ENCODE data around the gene KIF13A. TPM values are rescaled to one million over a fixed set of nuclear protein-coding genes. Genes with fewer than 3 reads are reported as not detected.

The KIF13A gene
- total RNA-seq, 2 donors from 2014 or later: 0.68 to 1.4 TPM

DNA sequence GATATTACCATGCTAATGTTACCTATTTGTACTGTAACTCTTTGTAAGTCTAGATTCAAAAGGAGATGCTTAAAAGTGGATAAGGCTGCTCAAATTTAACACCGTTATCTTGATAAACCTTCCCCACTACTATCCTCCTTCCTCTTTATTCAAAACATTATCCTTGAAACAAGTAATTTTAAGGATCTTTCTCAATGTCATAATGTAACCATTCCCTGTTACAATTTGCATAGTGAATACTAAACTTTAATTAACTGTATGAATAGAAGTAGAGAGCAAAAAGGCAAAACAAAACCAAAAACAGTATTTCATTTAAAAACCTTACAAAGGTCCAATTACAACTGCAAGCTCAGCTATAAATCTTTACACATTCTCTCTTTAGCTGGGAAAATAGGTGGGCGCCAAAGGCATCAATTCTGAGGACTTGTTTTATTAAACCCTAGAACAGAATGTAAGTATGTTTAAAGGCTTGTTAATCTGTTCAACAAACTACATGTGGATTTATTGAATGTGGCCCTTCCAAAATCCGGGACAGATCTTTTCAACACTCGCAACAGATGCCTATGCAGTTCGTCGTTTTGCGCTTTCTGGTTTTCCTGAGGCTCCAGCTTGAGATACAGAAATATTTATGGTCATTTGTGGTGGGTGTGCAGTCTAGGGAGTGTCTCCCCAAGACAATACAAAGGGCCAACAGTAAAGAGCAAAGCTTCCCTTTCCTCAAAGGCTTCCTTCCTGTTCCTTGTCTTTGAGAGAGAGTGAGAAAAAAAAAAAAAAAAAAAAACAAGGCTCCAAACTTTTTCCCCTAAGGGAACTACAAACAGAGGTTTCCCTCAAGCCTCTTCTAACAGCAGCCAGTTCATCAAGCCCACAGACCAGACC, 15.1 kb downstream of the KIF13A start:
- Mint-ChIP-seq H3K4me1 (peaks cover 4% of the 10 kb centered on the region), H3K36me3 (ENCODE audit: low read depth) (no peaks in the 10 kb centered on the region), H3K4me3 (no peak overlapping the region), H3K27me3 (peaks cover 33% of the 10 kb centered on the region), H3K27ac (no peak overlapping the region)
- DNase-seq (no peak), ATAC-seq (no peak)
- no peaks in the 10 kb centered on the region for H3K9me3 ChIP-seq (ENCODE audit: control insufficient read depth, low read length, poor library complexity, severe bottlenecking)

DNA sequence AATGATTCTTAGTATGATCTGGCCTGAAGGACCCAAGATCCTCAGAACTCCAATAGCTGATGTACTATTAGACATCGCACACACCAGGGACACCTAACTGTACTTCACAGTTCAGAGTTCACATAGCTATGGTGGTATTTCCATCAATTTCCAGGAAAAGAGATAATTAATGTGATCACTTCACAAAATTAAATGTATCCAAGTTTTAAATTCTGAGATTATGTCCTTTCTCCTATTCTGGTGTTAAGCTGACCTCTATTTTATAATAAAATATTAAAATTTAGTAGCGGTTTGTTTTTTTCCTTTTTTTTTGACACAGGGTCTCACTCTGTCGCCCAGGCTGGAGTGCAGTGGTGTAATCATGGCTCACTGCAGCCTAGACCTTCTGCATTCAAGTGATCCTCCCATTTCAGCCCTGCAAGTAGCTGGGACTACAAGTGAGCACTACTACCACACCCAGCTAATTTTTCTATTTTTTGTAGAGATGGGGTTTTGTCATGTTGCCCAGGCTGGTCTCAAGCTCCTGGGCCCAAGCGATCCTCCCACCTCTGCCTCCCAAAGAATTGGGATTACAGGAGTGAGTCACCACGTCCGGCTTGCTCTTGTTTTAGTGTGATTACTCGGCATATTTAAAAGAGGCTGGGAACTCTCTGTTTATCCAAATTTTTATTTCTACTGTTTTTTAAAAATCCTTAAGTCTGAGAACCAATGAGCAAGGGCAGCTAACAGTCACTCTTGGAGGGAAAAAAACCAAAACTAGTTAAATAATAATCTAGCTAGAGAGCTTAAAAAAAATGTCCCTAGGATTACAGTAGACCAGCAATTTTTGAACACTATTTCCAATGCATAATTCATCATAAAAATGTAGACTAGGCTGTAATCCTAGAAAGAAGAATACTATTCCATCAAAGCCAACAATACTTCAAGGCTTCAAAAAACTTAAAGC, 16.0 kb downstream of the KIF13A start:
- Mint-ChIP-seq H3K27ac (no peak overlapping the region), H3K4me1 (peaks cover 4% of the 10 kb centered on the region)
- H3K9me3 ChIP-seq (ENCODE audit: control insufficient read depth, low read length, poor library complexity, severe bottlenecking): no peaks in the 10 kb centered on the region

DNA sequence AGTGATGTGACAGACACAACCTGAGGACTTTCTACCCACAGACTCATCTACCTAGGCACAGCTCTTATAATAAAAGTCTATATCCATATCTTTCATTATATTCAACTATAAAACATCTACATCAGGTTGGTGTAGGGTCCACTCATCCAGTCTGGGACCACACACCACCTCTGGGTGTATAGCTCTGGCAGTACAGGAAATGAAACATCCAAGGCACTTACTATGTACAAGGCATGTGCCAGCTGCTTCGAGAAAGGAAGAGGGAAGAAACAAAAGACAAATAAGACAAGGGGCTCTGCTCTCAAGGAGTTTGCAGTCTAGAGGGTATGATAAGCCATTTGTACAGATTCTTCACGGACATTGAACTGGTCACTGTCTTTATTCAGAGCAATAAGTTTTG, 18.6 kb downstream of the KIF13A start:
- H3K4me1 Mint-ChIP-seq: peaks cover 4% of the 10 kb centered on the region
- H3K9me3 ChIP-seq (ENCODE audit: control insufficient read depth, low read length, poor library complexity, severe bottlenecking): no peaks in the 10 kb centered on the region
- no peak overlapping the region for H3K4me3 Mint-ChIP-seq
- H3K36me3 Mint-ChIP-seq (ENCODE audit: low read depth): no peaks in the 10 kb centered on the region
- H3K27ac Mint-ChIP-seq: no peak overlapping the region
- ATAC-seq (no peak), DNase-seq (no peak)
- H3K27me3 Mint-ChIP-seq: peaks cover 28% of the 10 kb centered on the region

More for the DNA sequence above, 16.0 kb downstream of the KIF13A start:
- no peak for ATAC-seq
- H3K4me3 Mint-ChIP-seq: no peak overlapping the region
- H3K36me3 Mint-ChIP-seq (ENCODE audit: low read depth): no peaks in the 10 kb centered on the region
- H3K27me3 Mint-ChIP-seq: peaks cover 33% of the 10 kb centered on the region
- DNase-seq: no peak

DNA sequence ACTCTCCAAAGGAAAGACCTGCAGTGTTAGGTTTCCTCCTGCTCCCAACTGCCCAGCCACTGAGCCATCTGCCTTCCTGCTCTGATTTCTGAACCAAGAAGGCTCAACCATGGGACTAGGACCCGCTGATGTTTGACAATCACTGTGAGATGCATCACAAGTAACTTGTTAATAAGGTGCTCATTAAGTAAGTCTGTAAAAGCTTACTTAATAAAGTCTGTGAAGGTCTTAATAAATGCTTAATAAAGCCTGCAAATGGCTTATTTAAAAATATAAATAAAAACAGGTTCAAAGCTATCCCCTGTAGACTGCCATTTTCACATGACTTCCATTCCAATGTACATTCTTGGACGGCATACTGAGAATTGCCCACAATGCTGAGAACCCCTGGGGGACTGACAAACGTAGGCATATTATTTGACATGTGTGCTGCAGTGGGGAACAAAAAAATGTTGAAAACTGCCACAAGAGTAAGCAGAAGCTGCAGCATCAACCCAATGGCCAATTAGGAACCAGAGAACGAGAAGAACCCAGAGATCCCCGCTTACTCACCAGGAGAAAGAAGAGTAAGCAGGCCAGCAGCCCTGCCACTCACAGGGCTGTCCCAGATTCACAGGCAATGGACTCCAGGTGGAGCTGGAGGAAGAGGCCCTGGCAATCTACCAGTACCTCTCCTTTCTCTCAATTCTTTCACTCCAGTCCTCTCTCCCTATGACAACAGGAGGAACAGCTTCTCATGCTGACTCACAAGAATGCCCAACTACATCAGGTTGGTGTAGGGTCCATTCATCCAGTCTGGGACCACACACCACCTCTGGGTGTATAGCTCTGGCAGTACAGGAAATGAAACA, 19.5 kb downstream of the KIF13A start:
- no peak for DNase-seq

DNA sequence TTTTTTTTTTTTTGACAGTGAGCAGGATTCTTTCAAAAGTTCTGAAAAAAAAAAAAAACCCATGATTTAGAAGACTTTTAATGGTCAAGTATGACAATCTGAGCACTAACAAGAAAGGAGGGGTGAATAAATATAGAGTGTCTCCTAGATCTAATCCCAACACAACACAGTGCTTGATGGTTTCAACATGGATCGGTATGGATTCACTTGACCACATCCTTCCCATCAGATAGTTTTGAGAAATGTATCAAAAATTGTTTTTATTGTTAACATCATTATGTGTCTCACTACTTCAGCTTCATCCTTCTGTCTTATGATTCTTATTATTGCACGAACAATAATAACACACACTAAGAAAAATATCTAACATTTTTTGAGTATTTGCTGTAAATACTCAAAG, 21.0 kb downstream of the KIF13A start:
- no peak for ATAC-seq
- no peak overlapping the region for H3K4me3 Mint-ChIP-seq
- H3K27me3 Mint-ChIP-seq: peaks cover 22% of the 10 kb centered on the region

More for the DNA sequence above, 19.5 kb downstream of the KIF13A start:
- Mint-ChIP-seq H3K27ac (no peak overlapping the region), H3K4me3 (no peak overlapping the region), H3K36me3 (ENCODE audit: low read depth) (no peaks in the 10 kb centered on the region), H3K27me3 (peaks cover 21% of the 10 kb centered on the region), H3K4me1 (no peaks in the 10 kb centered on the region)
- no peak for ATAC-seq
- no peaks in the 10 kb centered on the region for H3K9me3 ChIP-seq (ENCODE audit: control insufficient read depth, low read length, poor library complexity, severe bottlenecking)

DNA sequence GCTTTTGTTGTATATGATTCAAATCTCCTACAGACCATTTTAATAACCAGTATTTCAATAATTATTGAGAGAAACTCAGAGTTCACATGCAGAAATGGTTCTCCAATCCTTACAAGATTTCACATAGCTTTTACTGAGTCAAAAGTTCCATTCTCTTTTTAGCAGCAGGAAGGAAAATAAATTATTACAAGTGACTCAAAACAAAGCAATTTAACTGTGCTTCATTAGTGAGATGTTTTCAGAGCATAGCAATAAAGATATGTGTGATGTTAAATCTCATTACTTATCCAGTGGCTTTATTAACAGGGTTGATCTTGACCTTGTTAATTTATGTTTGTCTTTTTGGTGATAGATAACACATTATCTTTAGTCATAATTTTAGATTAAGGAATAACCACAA, 22.0 kb downstream of the KIF13A start:
- ATAC-seq: no peak

More for the DNA sequence above, 21.0 kb downstream of the KIF13A start:
- Mint-ChIP-seq H3K27ac (no peak overlapping the region), H3K4me1 (no peaks in the 10 kb centered on the region), H3K36me3 (ENCODE audit: low read depth) (no peaks in the 10 kb centered on the region)
- no peak for DNase-seq
- no peaks in the 10 kb centered on the region for H3K9me3 ChIP-seq (ENCODE audit: control insufficient read depth, low read length, poor library complexity, severe bottlenecking)

DNA sequence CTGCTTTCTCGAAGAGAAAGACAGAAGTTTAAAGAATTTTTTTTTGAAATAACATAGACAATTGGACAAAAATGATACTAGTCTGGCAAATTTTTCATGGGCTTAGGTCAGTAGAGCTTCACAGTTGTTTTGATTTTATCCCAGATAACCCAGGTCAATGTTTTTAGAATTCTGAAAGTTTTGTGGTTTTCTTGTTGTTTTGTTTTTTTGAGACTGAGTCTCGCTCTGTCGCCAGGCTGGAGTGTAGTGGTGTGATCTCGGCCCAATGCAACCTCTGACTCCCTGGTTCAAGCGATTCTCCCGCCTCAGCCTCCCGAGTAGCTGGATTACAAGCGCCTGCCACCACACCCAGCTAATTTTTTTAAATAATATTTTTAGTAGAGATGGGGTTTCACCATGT, 22.8 kb downstream of the KIF13A start:
- H3K27me3 Mint-ChIP-seq: peaks cover 31% of the 10 kb centered on the region
- no peak overlapping the region for H3K27ac Mint-ChIP-seq
- no peak overlapping the region for H3K4me3 Mint-ChIP-seq
- no peaks in the 10 kb centered on the region for H3K4me1 Mint-ChIP-seq
- DNase-seq: no peak
- H3K9me3 ChIP-seq (ENCODE audit: control insufficient read depth, low read length, poor library complexity, severe bottlenecking): no peaks in the 10 kb centered on the region
- H3K36me3 Mint-ChIP-seq (ENCODE audit: low read depth): no peaks in the 10 kb centered on the region
- ATAC-seq: no peak

More for the DNA sequence above, 22.0 kb downstream of the KIF13A start:
- H3K4me1 Mint-ChIP-seq: no peaks in the 10 kb centered on the region
- H3K36me3 Mint-ChIP-seq (ENCODE audit: low read depth): no peaks in the 10 kb centered on the region
- no peak for DNase-seq
- no peak overlapping the region for H3K27ac Mint-ChIP-seq
- no peaks in the 10 kb centered on the region for H3K9me3 ChIP-seq (ENCODE audit: control insufficient read depth, low read length, poor library complexity, severe bottlenecking)
- H3K4me3 Mint-ChIP-seq: no peak overlapping the region
- peaks cover 26% of the 10 kb centered on the region for H3K27me3 Mint-ChIP-seq

DNA sequence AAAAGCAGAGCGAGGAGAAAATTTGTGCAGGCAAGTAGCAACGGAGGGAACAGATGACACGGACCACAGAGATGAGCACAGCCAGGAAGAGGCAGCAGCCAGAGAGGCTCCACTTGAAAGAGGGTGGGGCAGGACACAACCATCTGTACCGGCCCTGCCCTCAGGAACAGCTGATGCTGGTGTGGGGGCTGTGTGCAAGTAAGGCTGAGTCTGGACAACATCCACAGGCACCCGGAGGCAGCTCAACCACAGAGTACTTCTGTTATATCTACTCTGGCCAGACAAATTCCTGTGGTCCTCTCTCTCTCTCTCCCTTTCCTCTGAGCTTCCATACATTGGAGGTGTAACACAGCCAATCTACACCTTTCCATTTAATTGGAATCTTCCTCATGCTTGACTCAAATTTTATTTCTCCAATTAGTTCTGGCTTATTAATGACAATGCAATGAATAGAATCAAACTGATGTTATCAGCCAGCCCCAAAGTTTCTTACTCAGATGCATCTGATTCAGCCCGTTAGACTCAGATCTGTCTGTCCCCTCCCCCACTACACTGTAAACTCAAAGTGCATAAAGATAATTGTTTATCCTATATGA, 24.9 kb downstream of the KIF13A start:
- DNase-seq (no peak), ATAC-seq (no peak)
- no peak overlapping the region for H3K27ac Mint-ChIP-seq
- no peaks in the 10 kb centered on the region for H3K9me3 ChIP-seq (ENCODE audit: control insufficient read depth, low read length, poor library complexity, severe bottlenecking)
- H3K27me3 Mint-ChIP-seq: peaks cover 34% of the 10 kb centered on the region
- no peaks in the 10 kb centered on the region for H3K36me3 Mint-ChIP-seq (ENCODE audit: low read depth)
- no peak overlapping the region for H3K4me3 Mint-ChIP-seq
- no peaks in the 10 kb centered on the region for H3K4me1 Mint-ChIP-seq

DNA sequence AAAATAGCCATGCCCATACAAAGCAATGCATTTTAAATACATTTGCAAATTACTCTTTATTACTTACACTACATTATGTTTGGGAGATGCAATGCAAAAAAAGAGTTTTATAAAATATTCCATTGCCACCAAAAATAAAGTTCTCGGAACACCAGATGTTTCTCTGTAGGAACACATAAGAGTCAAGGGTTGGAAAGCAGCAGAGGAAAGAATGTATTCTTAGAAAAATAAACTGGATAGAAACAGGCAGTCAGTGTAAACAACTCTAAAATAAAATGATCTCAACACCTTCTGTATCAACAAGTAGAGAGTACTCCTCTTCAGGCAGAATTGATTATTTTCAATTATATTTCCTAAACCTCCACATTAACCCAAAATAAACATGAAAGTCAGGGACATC, 28.1 kb downstream of the KIF13A start:
- H3K27ac Mint-ChIP-seq: no peak overlapping the region
- DNase-seq (no peak), ATAC-seq (no peak)
- no peak overlapping the region for H3K4me3 Mint-ChIP-seq
- no peaks in the 10 kb centered on the region for H3K36me3 Mint-ChIP-seq (ENCODE audit: low read depth)
- peaks cover 38% of the 10 kb centered on the region for H3K27me3 Mint-ChIP-seq
- no peaks in the 10 kb centered on the region for H3K4me1 Mint-ChIP-seq
- H3K9me3 ChIP-seq (ENCODE audit: control insufficient read depth, low read length, poor library complexity, severe bottlenecking): no peaks in the 10 kb centered on the region

DNA sequence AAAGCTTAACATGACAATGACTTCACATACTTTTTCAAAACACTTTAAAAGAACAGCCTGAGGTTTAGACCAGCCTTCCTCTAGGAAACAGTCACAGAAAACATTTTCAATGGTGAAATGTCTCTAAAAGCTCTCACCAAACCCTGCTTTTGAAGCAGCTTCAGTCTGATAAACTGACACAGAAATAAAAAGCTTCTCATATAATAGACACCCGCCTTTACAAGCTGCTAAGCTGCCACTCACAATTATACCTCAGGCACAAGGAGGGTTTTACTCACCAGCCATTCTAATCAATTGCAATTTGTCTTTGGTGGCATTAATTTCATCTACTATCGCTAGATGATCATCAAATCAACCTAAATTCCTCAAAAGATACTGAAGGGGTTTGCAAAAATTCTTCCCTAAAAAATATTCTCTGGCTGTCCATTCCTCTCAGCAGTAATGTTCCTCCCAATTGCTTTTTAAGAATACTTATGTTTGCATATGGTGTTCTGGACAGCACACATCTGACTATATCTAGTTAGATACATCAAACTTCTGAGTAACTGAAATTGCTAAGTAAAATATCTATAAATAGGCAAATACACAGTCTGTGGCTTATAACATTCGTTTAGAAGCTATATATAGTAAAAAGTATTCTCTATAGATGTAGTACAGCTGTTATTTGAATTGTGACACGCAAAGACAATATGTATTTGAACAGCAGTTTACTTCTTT, 29.4 kb downstream of the KIF13A start:
- H3K36me3 Mint-ChIP-seq (ENCODE audit: low read depth): no peaks in the 10 kb centered on the region
- H3K27me3 Mint-ChIP-seq: peaks cover 38% of the 10 kb centered on the region
- no peak for ATAC-seq
- no peak overlapping the region for H3K27ac Mint-ChIP-seq
- no peaks in the 10 kb centered on the region for H3K9me3 ChIP-seq (ENCODE audit: control insufficient read depth, low read length, poor library complexity, severe bottlenecking)
- H3K4me3 Mint-ChIP-seq: no peak overlapping the region
- H3K4me1 Mint-ChIP-seq: no peaks in the 10 kb centered on the region
- no peak for DNase-seq

DNA sequence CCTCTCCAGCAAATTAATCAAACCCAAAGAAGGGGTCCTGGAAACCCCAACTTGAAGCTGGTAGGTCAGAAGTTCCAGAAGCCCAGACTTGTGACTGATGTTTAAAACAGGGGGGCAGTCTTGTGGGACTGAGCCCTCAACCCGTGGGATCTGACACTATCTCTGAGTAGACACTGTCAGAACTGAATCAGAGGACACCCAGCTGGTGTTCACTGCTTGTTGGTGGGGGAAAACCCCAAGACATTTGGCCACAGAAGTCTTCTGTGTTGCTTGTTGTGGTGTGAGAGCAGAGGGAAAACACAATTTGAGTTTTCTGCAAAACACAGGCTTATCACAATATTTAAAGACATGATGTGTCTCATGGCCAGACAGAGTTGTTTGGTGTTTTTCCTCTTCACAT, 29.9 kb downstream of the KIF13A start:
- no peak for DNase-seq
- H3K27me3 Mint-ChIP-seq: peaks cover 38% of the 10 kb centered on the region
- H3K27ac Mint-ChIP-seq: no peak overlapping the region
- ATAC-seq: no peak
- H3K4me3 Mint-ChIP-seq: no peak overlapping the region
- no peaks in the 10 kb centered on the region for H3K9me3 ChIP-seq (ENCODE audit: control insufficient read depth, low read length, poor library complexity, severe bottlenecking)
- H3K36me3 Mint-ChIP-seq (ENCODE audit: low read depth): peaks cover 3% of the 10 kb centered on the region
- no peaks in the 10 kb centered on the region for H3K4me1 Mint-ChIP-seq

DNA sequence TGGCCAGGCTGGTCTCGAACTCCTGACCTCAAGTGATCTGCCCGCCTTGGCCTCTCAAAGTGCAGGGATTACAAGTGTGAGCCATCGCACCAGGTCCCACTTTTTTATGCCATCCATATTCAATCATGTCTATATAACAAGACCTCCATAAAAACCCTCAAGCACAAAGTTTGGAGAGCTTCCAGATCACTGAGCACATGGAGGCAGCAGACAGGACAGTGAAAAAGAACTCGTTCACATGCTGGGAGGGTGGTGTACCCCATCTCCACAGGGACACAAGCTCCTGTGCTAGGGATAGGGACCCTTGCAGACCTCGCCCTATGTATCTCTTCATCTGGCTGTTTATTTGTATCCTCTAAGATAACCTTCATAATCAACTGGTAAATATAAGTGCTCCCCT, 30.3 kb downstream of the KIF13A start:
- ATAC-seq: no peak
- H3K4me3 Mint-ChIP-seq: no peak overlapping the region
- no peaks in the 10 kb centered on the region for H3K9me3 ChIP-seq (ENCODE audit: control insufficient read depth, low read length, poor library complexity, severe bottlenecking)
- no peaks in the 10 kb centered on the region for H3K4me1 Mint-ChIP-seq
- no peak overlapping the region for H3K27ac Mint-ChIP-seq
- DNase-seq: no peak
- H3K36me3 Mint-ChIP-seq (ENCODE audit: low read depth): peaks cover 3% of the 10 kb centered on the region
- H3K27me3 Mint-ChIP-seq: peaks cover 34% of the 10 kb centered on the region
